Kidney (tissue), 22 donors: Measurements from ENCODE around the gene OSCAR. TPM values are rescaled to one million over a fixed set of nuclear protein-coding genes. Genes with fewer than 3 reads are reported as not detected.
A peak's percentile ranks its signal among the peaks of the same experiment; 100 is the strongest.

Experiments used
- DNase-seq, 5 donors: peaks; one replicate each; pipeline ENCODE4 v3.0.0-alpha.2; 2013 to 2020
- FAIRE-seq: peaks from 2 replicates; lab custom pipeline; 2012; peaks lifted over from hg19 to GRCh38; lab: Jason Lieb, UNC
- H3K27ac ChIP-seq, 2 donors: one replicate each; pipeline ENCODE4 v1.7.0; 2013; ENCODE audit warnings: low read depth in 2 of 2, low read length in 2 of 2, inconsistent platforms in 1 of 2
- H3K27me3 ChIP-seq: one replicate; pipeline ENCODE4 v1.7.1; 2013; ENCODE audit warnings: low read length, inconsistent platforms; ENCODE audit not compliant: control insufficient read depth, insufficient read depth
- H3K36me3 ChIP-seq, 3 donors: one replicate each; pipeline versions ENCODE4 v1.7.0 to v1.7.1; 2013; ENCODE audit warnings: low read length in 3 of 3, control low read depth in 1 of 3, inconsistent platforms in 1 of 3; ENCODE audit not compliant: insufficient read depth in 3 of 3, control insufficient read depth in 2 of 3
- H3K4me1 ChIP-seq, 3 donors: one replicate each; pipeline versions ENCODE4 v1.7.0 to v1.7.1; 2013; ENCODE audit warnings: low read length in 3 of 3, inconsistent platforms in 1 of 3, low read depth in 1 of 3; ENCODE audit not compliant: control insufficient read depth in 2 of 3, insufficient read depth in 2 of 3
- H3K4me3 ChIP-seq, 3 donors: one replicate each; pipeline versions ENCODE4 v1.7.0 to v1.8.1; 2013; ENCODE audit warnings: low read length in 3 of 3, control low read depth in 1 of 3, inconsistent platforms in 1 of 3
- H3K9ac ChIP-seq, 3 donors: one replicate each; pipeline versions ENCODE4 v1.7.0 to v1.7.1; 2013; ENCODE audit warnings: low read length in 3 of 3, control low read depth in 1 of 3, inconsistent platforms in 1 of 3
- H3K9me3 ChIP-seq, 3 donors: one replicate each; pipeline versions ENCODE4 v1.7.0 to v1.7.1; 2013; ENCODE audit warnings: low read length in 3 of 3, control low read depth in 1 of 3, inconsistent platforms in 1 of 3; ENCODE audit not compliant: control insufficient read depth in 2 of 3, insufficient read depth in 1 of 3
- CTCF ChIP-seq: IDR thresholded peaks from 3 replicates; pipeline ENCODE4 v1.5.1; 2012; ENCODE audit warnings: mild to moderate bottlenecking, moderate library complexity, borderline replicate concordance; ENCODE audit not compliant: insufficient read depth; ENCODE audit errors: extremely low read depth
- intact Hi-C: fragments of 100-400 bp; cut with DNase I; formaldehyde crosslinking; loops from one replicate; pipeline ENCODE4 v1.11.1; 2022
- long read RNA-seq, 10 donors: library from polyadenylated mRNA in 1 of 10; unstranded in 1 of 10; transcript quantifications; one replicate each; pipeline ENCODE4 v2.0.0 and lab custom pipeline, GENCODE V29; 2021 to 2026
- polyA plus RNA-seq: library from polyadenylated mRNA; stranded (reverse); fragments of 350-450 nt; fragmentation: Illumina TruSeq; extraction: RNeasy Lipid Tissue Mini Kit (QIAGEN cat#74804); gene quantifications from one replicate; pipeline ENCODE4 v1.2.3, GENCODE V29; 2014; ENCODE audit warnings: low read depth, low replicate concordance; ENCODE audit not compliant: insufficient read depth
- total RNA-seq: library from RNA; stranded (reverse); fragmentation: NEBNext Ultra II Directional; extraction: Animal tissue kit (Norgen Biotek cat#: 25700); gene quantifications from one replicate; pipeline ENCODE4 v1.2.1, GENCODE V29; 2021
- donor health status: control.
- donor health status: control.
- donor health status: control.
- donor health status: control.
- donor health status: control.
- donor health status: DM: yes; HTN: yes; CAD: no.
- donor health status: Normal renal cell carcinoma (clear cell type).

Gene OSCAR
- 5.1 TPM for total RNA-seq
- polyA plus RNA-seq: 0.77 TPM
- long read RNA-seq, donor 1: 0 reads
- long read RNA-seq, donor 2, partial matches to known transcripts: 295 of 304 reads
- long read RNA-seq, donor 2, other reads (novel, unspliced or antisense): 9 of 304 reads
- long read RNA-seq, donor 3: 0 reads
- long read RNA-seq, donor 4, partial matches to known transcripts: 204 of 211 reads
- long read RNA-seq, donor 4, other reads (novel, unspliced or antisense): 7 of 211 reads
- long read RNA-seq, donor 5: 0 reads
- long read RNA-seq, donor 6: 0 reads
- long read RNA-seq, donor 7, partial matches to known transcripts: 0 of 4 reads
- long read RNA-seq, donor 7, other reads (novel, unspliced or antisense): 3 of 4 reads
- long read RNA-seq, donor 8: 0 reads
- long read RNA-seq, donor 9: 0 reads
- long read RNA-seq, donor 10, partial matches to known transcripts: 189 of 413 reads
- long read RNA-seq, donor 10, other reads (novel, unspliced or antisense): 224 of 413 reads

GRCh38 chr19:54100561-54100960 is at the start of gene OSCAR:
OSCAR (minus strand) TSS chr19:54100803; CDS start chr19:54100792, 11 bp downstream.
- Histone ChIP-seq H3K27me3 (no peaks in the 10 kb centered on the region), H3K4me3 (no peak within 1 kb of the TSS), H3K9ac (no peak within 1 kb of the TSS), H3K27ac (no peak within 1 kb of the TSS), H3K36me3 (no peaks in the 10 kb centered on the region), H3K9me3 (no peaks in the 10 kb centered on the region), H3K4me1 (peaks cover 0 to 5% (median 0%) of the 10 kb centered on the region in 3 donors)
- intact Hi-C loops: no loop called here
- FAIRE-seq (no peak), DNase-seq (peak in 1 of 5 donors; percentile 65)
- TF ChIP-seq CTCF: no peak

- no peaks in the 10 kb centered on the region for H3K4me1 ChIP-seq
- no peaks in the 10 kb centered on the region for H3K27me3 ChIP-seq
- H3K27ac ChIP-seq: no peak overlapping the region
- FAIRE-seq: no peak
- TF ChIP-seq CTCF: no peak
- intact Hi-C loops: no loop called here
- peaks cover 4 to 57% (median 50%) of the 10 kb centered on the region in 3 donors for H3K36me3 ChIP-seq
- no peak overlapping the region for H3K4me3 ChIP-seq
- H3K9me3 ChIP-seq: no peaks in the 10 kb centered on the region
- no peak overlapping the region for H3K9ac ChIP-seq
- DNase-seq: no peak
Measured at GRCh38 chr19:54149021-54149812, 48.6 kb upstream of the OSCAR start.

GRCh38 chr19:54148158-54148557 is 47.6 kb upstream of the OSCAR start:
- peak in 1 of 5 donors; percentile 77 for DNase-seq
- H3K4me3 ChIP-seq: no peak overlapping the region
- no peak overlapping the region for H3K27ac ChIP-seq
- peaks cover 11 to 61% (median 53%) of the 10 kb centered on the region in 3 donors for H3K36me3 ChIP-seq
- intact Hi-C loops: no loop called here
- TF ChIP-seq CTCF: no peak
- no peaks in the 10 kb centered on the region for H3K9me3 ChIP-seq
- no peak overlapping the region for H3K9ac ChIP-seq
- no peak for FAIRE-seq
- no peaks in the 10 kb centered on the region for H3K4me1 ChIP-seq
- H3K27me3 ChIP-seq: no peaks in the 10 kb centered on the region
